ENCODE measurements around the gene GALNT10. TPM values are rescaled to one million over a fixed set of nuclear protein-coding genes. Genes with fewer than 3 reads are reported as not detected.
A peak's percentile ranks its signal among the peaks of the same experiment; 100 is the strongest.

GALNT10 gene
- total RNA-seq, 2 donors from 2014 or later, result 48.3 to 52.6 TPM

DNA sequence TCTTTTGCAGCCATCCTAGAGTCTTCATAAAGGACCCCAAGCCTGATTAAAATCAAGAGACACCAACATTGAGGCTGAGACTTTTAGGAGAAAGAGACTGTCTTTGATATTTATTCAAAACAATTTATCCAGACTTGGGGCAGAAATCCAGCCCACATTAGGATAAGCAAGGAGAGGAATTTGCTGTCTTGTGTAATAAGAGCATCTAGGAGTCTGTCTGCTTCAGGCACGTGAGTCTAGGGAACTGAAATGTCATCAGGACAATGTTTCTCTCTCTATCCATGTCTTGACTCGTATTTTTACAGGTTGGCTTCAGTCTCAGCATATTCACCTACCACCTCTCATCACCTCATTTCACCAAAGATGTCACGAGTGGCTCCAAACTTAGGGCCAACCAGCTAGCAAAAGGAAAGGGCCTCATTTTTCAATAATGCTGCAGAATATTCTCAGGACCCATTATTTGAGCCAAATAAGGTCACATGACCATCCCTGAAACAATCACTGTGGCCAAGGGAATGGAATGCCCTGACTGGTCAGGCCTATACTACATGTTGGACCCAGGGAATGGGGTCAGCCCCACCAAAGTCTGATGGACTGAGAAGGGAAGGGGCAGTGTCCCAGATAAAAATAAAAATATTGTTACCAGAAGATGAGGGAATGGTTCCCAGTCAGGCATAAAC, 184.9 kb downstream of the GALNT10 start:
- intact Hi-C loops (cut with DNase I, micrococcal nuclease), result no loop called here
- ATAC-seq (no peak), DNase-seq (no peak)

DNA sequence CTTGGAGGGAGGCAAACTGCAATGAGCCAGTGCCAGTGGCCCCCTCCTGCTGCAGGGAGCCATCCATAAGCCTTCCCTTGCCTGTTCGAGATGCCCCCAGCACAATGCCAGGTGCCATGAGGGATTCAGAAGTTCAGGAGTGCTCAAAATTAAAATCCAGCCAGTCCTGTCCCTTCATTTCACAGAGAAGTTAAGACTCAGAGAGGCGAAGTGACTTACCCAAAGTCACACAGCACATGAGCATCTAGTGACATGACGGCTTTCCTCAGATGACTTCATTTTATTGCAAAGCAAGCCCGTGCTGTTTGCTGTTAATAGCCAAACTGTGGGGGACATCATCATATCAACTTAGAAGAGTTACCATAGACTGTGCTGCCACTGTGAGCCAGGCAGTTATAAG, 185.9 kb downstream of the GALNT10 start:
- intact Hi-C loops (cut with DNase I, micrococcal nuclease), result no loop called here
- no peak for ATAC-seq
- DNase-seq, result no peak

DNA sequence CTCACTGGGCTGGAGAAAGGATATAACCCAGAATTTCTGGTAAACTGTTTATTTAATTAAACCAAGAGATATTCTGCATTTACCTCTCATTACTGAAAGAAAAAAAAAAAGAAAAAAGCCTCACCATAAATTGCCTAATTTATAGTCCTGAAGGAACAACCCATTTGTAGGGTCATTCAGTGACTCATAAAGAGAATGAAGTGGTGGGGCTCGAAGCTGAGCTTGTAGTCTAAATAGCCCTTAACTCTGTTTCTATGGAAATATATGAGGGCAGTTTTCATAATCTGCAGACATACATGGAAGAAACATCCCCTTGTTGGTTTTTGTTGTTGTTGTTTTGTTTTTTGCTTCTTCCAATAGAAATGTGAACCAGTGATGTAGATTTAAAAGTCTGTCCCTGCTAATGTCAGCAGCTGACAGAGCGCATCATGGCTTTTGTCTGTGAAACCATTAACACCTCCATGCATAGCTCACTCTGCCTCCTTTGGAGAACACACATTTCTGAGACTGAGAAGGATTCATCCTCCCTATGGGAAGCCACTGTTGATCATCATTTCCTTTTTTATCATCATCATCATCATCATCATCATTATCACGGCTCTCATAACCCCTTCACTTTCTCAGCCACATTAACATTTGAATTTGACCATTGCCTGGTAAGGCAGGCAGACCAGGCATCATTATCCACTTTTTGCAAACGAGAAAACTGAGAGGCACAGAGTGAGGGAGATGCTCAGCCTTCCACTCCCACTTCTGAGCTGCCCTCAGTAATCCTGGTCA, 187.4 kb downstream of the GALNT10 start:
- ATAC-seq (no peak), DNase-seq (no peak)
- intact Hi-C loops (cut with DNase I, micrococcal nuclease), result no loop called here

DNA sequence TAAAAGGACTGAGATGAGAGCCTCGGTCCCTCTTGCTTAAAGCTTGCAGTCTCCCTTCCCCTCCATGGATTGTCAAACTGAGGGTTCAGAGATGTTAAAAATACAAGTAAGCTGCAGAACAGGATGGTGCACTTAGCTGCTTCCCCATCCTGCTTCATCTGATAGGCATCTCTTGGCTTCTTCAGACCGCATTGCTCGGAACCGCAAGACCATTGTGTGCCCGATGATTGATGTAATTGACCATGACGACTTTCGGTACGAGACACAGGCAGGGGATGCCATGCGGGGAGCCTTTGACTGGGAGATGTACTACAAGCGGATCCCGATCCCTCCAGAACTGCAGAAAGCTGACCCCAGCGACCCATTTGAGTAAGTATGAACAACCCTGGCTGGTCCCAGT, 189.7 kb downstream of the GALNT10 start:
- intact Hi-C loops (cut with DNase I, micrococcal nuclease), result no loop called here
- ATAC-seq (no peak), DNase-seq (no peak)

DNA sequence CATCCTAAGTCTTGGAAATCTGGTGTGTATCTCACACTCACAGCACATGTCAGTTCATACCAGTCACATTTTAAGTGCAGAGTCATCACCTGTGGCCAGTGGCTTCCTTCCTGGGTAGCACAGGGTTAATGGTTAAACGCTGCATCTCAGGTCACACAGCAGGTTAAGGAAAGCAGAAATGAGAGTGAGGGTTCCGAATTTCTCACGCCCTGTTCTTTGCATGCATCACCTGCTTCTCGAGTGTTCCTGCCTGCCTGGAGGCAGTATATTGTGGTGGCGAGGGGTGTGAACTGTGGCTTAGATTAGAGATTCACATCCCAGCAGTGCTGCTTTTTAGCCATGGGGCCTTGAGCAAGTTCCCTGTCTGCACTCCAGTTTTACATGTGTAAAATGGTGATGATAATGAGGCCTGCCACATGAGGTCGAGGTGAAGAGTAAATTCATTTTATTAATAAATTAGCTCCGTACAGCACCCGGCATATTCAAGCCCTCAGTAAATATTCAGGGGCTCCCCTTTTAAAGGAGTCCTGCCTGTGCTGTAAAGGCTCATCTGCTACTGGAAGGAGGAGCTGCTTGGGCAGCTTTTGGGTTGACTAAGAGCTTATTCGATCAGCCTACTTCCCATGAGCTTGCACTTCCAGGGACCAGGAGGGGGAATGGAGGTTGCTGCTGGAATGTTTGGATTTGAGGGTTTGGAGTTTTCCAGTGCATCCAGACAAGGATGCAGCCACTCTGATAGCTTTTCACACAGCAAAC, 194.1 kb downstream of the GALNT10 start:
- intact Hi-C loops (cut with DNase I, micrococcal nuclease), result no loop called here
- no peak for DNase-seq
- ATAC-seq, result no peak

DNA sequence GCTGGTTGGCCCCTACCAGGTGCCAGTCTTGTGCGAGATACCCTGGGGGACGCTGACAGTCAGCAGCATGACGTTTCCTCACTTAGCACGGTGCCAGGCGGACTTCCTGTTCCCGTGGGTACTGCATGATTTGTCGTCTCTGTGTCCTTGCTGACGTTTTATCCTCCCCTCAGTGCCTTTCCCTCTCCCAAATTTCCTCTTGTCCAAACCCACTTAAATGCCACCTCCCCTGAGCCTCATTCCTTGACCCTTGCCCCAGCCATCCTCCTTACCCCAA, 194.6 kb downstream of the GALNT10 start:
- DNase-seq, result no peak
- intact Hi-C loops (cut with DNase I, micrococcal nuclease), result no loop called here

DNA sequence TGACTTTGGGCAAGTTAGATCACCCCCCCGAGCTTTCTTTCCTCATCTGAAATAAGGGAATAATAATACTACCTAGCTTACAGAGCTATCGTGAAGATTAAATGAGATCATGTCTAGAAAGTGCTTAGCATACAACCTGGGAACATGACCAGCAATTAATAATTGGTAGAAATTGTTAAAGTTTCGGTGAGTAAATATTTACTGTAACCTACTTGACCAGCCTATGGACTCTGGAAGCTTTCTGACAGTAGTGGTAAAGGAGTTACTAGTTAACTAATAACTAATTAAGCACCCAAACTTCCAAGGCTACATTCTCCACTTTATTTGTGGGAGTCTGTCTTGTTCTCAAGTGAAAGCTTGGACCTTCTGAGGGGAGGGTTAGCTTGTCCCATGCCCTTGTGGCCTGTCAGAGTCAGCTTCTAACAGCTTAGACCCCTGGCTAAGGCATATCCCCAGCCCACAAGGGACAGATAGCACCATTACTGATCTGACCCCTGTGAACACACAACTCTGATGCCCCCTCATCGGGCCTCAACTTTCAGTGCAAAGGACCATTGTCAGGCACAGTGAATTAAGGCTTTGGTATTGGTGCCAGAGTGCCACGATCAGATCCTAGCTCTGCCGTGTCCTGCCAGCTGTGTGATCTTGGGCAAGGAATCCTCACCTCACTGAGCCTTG, 196.6 kb downstream of the GALNT10 start:
- DNase-seq (no peak), ATAC-seq (no peak)
- intact Hi-C loops (cut with DNase I, micrococcal nuclease), result no loop called here

More for the DNA sequence above, 194.6 kb downstream of the GALNT10 start:
- no peak for ATAC-seq

DNA sequence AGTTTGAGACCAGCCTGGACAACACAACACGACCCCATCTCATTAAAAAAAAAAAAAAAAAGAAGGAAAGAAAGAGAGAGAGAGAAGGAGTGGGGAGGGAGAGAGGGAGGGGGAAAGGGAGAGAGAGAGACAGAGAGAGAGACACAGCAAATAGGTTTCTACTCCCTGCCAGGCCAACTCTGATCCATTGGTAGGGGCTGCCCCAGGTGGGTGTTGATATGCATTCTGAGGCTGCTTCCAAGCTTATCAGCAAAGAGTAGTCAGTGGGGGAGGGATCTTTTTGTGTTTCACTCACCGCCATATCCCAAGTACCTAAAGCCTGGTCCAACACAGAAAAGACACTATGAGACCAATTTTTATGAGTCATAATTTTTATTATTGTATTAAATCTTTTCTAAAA, 198.3 kb downstream of the GALNT10 start:
- intact Hi-C loops (cut with DNase I, micrococcal nuclease), result no loop called here
- DNase-seq (no peak), ATAC-seq (no peak)

DNA sequence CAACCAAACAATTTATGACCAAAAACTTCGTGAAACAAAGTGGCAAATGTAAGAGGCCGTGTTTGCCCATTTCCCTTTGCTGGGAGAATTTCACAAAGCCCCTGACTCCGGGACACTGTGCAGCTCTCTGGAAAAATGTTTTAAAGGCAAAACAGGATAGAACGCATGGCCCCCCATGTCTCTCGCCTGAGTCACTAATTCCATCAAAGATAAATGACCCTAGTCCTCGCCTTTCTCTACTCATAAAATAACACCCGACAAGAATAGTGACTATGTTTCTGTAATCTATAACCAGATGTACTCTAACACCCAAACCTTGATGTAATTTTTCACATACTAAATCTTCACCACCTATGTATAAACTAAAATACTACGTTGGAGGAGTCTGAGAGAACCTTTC, 199.6 kb downstream of the GALNT10 start:
- intact Hi-C loops (cut with DNase I, micrococcal nuclease), result no loop called here
- ATAC-seq, result no peak
- DNase-seq, result no peak

DNA sequence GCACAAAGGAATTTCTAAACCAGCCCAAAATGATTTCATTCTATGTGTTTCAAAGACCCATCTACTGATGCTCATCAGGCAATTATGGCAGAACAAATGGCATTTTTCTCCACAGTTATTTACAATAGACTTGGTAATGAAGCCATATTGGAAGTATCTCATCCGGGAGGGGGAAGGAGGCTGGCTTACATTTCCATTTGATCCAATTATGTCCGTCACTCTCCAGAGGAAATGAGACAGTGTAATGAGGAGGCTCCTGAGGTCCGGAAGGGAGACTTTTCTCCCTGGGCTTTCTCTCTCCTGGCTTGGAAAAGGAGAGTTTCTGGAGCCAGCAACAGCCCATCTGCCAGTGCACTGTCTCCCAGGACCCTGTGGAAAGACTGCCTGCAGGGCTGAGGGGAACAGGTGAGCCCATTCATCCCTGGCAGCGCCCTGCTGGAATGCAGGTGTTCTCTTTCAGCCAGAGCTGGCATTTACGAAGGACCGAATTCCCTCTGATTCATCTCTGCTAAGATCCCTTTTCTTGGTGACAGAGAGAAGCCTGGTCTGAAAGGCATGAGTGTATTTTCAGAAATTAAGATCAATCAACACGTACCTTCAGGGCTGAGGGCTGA, 200.3 kb downstream of the GALNT10 start:
- intact Hi-C loops (cut with DNase I, micrococcal nuclease), result no loop called here
- no peak for ATAC-seq

DNA sequence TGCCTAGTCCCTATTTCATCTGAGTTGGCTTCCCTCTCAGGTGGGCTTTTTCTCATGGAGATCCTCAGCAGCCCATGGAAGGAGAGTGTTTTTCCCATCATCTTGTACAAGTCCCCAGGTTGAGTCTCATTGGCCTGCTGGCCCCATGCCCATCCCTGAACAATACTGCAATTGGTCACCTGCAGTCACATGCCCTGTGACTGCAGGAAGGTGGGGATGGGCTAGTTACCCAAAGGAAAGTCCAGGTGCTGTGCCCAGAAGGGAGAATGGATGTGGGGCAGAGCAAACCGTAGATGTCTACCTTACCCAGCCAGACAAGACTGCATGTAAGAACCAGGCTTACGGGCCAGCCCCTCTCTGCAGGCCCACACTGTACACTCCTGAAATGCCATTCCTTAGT, 201.3 kb downstream of the GALNT10 start:
- intact Hi-C loops (cut with DNase I, micrococcal nuclease), result no loop called here
- ATAC-seq (no peak), DNase-seq (no peak)

More for the DNA sequence above, 200.3 kb downstream of the GALNT10 start:
- no peak for DNase-seq

DNA sequence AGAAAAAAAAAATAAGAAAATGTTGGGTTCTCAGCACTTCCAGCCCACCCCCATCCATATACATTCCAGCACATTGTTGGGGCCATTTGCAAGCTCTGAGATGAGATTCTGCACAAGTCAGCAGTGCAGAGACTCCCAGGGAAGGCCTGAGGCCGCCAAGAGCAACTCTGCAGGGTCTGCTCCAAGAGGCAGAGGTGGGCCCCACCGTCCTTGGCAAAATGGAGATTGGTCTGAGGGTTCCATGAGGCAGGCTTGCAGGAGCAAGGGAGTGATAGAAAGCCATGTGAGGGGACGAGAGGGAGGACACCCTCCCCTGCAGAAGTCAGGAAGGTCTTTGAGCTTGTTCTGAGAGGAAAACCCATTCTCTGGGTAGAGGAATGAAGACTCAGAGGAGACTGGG, 203.3 kb downstream of the GALNT10 start:
- intact Hi-C loops (cut with DNase I, micrococcal nuclease), result no loop called here
- ATAC-seq (no peak), DNase-seq (no peak)

DNA sequence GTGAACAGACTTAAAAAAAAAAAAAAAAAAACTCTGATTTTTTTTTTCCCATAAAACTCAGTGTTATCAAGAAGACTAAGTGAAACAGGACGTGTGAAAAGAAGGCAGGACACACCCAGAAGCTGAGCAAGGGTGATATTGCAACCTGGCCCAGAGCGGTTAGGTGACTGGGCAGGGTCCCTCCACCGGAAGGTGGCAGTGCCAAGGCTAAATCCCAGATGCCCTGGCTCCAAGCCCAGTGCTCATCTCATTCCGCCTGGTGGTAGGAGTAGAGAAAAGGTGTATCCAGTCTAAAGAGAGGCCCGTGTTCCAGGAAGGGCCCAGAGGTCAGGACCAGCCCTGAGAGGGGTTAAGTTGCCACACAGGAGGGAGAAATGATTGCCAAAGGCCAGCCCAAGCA, 203.8 kb downstream of the GALNT10 start:
- intact Hi-C loops (cut with DNase I, micrococcal nuclease), result no loop called here
- peak; percentile 96 for ATAC-seq
- DNase-seq, result peak; percentile 72 to 77

DNA sequence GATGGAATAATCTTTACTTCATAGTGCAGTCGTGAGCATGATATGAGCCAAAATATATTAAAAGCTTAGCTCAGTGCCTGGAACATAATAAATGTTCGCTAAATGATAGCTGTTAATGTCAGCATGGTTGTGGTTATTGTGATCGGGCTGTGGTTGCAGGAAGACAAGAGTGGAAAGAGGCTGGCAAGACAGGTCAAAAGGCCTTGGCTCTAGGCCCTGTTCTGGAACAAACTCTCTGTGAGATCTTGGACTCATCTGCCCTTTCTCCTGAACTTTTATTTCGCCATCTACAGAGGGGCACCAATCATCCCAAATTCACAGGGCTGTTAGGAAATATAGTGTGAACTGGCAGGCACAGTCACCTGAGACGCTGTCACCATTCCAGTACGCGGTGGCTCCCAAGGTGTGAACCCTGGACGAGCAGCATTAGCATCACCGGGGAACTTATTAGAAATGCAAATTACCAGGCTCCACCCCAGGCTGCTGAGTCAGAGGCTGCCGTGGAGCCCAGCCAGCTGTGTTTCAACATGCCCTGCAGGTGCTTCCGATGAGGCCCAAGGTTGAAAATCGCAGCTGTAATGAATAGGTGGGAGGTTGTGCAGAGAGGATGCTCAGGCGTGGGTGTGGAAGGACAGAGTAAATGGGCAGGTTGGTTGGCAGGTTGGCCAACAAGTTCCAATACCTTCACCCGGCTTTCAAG, 205.0 kb downstream of the GALNT10 start:
- no peak for ATAC-seq
- DNase-seq, result peak; percentile 32 to 34
- intact Hi-C loops (cut with DNase I, micrococcal nuclease), result no loop called here

DNA sequence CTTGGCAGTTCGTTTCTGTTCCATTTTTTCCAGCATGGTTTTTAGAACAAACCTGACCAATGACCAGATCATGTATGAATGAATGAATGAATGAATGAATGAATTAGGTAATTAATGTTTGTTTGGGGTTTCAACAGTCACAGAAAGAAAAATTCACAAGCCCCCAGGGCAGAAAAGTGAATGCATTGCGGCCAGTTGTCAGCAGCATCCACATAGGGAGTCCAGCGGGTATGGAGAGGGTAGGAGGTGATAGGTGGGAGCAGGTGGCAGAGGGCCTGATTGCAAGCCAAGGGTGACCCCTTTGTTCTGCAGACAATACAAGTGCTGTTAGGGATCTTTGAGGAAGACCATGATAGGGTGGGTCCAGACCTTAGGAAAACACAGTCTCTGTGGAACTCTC, 205.6 kb downstream of the GALNT10 start:
- ATAC-seq, result no peak
- intact Hi-C loops (cut with DNase I, micrococcal nuclease), result no loop called here
- DNase-seq, result no peak

DNA sequence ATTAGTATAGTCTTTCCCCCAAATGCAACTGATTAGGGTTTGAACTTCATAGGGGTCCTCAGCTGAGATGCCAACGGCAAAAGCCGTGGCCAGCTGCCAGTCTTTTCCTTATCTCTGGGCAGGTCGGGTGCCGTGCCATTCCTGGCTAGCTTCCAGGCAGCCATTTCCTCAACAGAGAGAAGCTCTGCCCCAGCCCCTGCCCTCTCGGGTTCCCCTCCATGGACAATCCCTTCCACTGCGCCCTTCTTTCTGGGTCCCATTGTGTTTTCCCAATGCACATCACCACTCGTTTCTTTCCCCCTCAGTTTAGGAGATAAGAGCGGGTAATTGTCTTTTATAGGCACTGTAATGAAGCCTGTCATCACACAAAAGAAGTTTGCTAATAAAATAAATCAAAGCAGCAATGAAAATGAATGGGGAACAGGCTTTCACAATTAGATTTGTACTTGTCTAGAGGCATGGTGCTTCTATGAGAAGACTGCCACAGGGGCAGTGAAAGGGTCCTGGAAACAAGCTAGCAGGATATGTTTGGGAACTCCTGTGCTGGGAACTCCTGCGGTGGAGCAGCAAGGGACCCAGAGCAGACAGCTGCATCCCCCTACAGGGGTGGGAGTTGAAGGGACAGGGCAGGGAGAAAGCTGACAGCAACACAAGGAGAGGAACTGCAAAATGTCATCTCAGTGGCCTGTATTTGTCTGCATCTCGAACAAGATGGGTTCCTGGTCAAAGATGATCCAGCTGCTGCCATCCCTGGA, 207.3 kb downstream of the GALNT10 start:
- intact Hi-C loops (cut with DNase I, micrococcal nuclease), result no loop called here
- DNase-seq, result peak; percentile 73 to 85
- peak; percentile 60 for ATAC-seq

DNA sequence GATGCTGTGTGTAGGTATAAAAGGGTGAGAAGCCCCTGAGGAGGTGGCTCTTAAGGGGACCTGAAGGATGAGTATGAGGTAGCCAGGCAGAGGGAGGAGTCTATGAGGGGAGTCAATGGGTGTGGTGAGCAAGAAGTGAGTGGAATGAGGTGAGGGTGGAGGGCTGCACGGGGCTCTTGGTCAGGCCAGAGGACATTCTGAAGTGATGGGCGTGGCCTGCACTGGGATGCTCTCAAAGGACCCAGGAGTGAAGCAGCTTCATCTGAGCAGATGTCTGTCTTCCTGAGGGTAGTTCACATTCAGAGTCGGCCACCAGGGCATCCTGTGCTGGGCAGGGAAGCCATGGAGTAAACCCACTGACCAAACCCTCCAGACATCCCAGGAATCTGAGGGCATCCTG, 210.1 kb downstream of the GALNT10 start:
- ATAC-seq, result no peak
- intact Hi-C loops (cut with DNase I, micrococcal nuclease), result loop anchor here in 1 of 2 donors (10.0 kb wide), 1 partner anchor 216 kb away; no protein-coding TSS in a partner anchor
- DNase-seq, result no peak

DNA sequence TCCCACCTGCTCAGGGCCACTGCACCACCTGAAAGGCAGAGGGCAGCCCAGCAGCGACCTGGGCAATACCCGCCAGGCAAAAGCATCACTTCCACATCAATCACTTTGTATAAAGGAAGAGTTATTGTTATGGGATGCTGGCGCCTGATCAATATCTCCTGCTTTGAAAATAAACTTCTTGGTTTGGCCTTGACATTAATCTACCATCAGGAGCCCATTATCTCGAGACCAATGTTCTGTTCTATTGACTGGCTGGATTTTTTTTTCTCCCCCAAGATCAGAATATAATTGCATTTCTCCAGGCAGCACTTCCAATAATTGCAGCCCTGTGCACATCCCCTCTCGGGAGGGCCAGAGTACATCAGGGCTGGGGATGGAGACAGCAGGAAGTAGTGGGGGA, 210.8 kb downstream of the GALNT10 start:
- intact Hi-C loops (cut with DNase I, micrococcal nuclease), result loop anchor here in 1 of 2 donors (10.0 kb wide), 1 partner anchor 217 kb away; no protein-coding TSS in a partner anchor
- ATAC-seq (no peak), DNase-seq (no peak)

All from left colon (tissue), 2 donors.